Hematopoietic multipotent progenitor cell treated with erythropoietin and hydrocortisone succinate and interleukin-3 and kit ligand, for 15 days (in vitro differentiated cells): Measurements from ENCODE around the gene MYO16.

Source experiments
- DNase-seq: peaks from one replicate; pipeline ENCODE4 v3.0.0-alpha.2; 2015; ENCODE audit warnings: low spot score

The MYO16 gene

GRCh38 chr13:109243311-109243951 is 614.0 kb downstream of the MYO16 start:
- no peak for DNase-seq

- DNase-seq: no peak
Observed at GRCh38 chr13:109244566-109244965, 615.2 kb downstream of the MYO16 start.

- no peak for DNase-seq
Observed at GRCh38 chr13:109246001-109246400, 616.6 kb downstream of the MYO16 start.

- DNase-seq: no peak
Observed at GRCh38 chr13:109249780-109250528, 620.5 kb downstream of the MYO16 start.

GRCh38 chr13:109251956-109252355 is 622.5 kb downstream of the MYO16 start:
- no peak for DNase-seq

- no peak for DNase-seq
Observed at GRCh38 chr13:109253316-109253715, 623.9 kb downstream of the MYO16 start.

- DNase-seq: no peak
Observed at GRCh38 chr13:109254274-109254673, 624.9 kb downstream of the MYO16 start.

- DNase-seq: no peak
Observed at GRCh38 chr13:109255141-109255856, 625.9 kb downstream of the MYO16 start.

- DNase-seq: no peak
Observed at GRCh38 chr13:109256866-109257760, 627.7 kb downstream of the MYO16 start.
